Activated CD4-positive, alpha-beta memory T cell treated with anti-CD3 and anti-CD28 coated beads for 36 hours (primary cell): Measurements from ENCODE around the gene ZNF319. TPM values are rescaled to one million over a fixed set of nuclear protein-coding genes. Genes with fewer than 3 reads are reported as not detected.

Experiments
- CTCF ChIA-PET: fragments of 350-600 bp; sonication (Branson Sonifier 250); formaldehyde crosslinking; loops from one replicate; lab custom pipeline; 2021; ENCODE audit warnings: antibody characterized with exemption, inconsistent platforms; lab: Charles Lee
- POLR2A ChIA-PET: fragments of 350-600 bp; sonication (Branson Sonifier 250); formaldehyde crosslinking; loops from one replicate; lab custom pipeline; 2021; ENCODE audit warnings: antibody characterized with exemption; lab: Charles Lee
- DNase-seq: peaks from one replicate; pipeline ENCODE4 v3.0.0-alpha.2; 2020
- H3K27ac Mint-ChIP-seq: one replicate; pipeline ENCODE4 v1.8.0; 2021; ENCODE audit warnings: mixed read lengths
- H3K27me3 Mint-ChIP-seq: one replicate; pipeline ENCODE4 v1.8.0; 2021; ENCODE audit warnings: mixed read lengths
- H3K36me3 Mint-ChIP-seq: one replicate; pipeline ENCODE4 v1.8.0; 2021; ENCODE audit warnings: mixed read lengths
- H3K4me1 Mint-ChIP-seq: one replicate; pipeline ENCODE4 v1.8.0; 2021; ENCODE audit warnings: low read depth, mixed read lengths
- H3K4me3 Mint-ChIP-seq: one replicate; pipeline ENCODE4 v1.8.0; 2021; ENCODE audit warnings: mild to moderate bottlenecking, mixed read lengths
- H3K9me3 Mint-ChIP-seq: one replicate; pipeline ENCODE4 v1.8.0; 2021; ENCODE audit warnings: mixed read lengths
- intact Hi-C: fragments of 100-400 bp; cut with micrococcal nuclease; formaldehyde crosslinking; loops from one replicate; pipeline ENCODE4 v1.15.1; 2023
- total RNA-seq, 2 experiments: library from RNA; stranded (reverse); gene quantifications; one replicate each; pipeline ENCODE4 v1.2.3, GENCODE V29; 2021

The ZNF319 gene
- total RNA-seq, 2 experiments from 2014 or later = 6.5 to 8.1 TPM

- POLR2A ChIA-PET = no interaction called here
These were observed 46.6 kb downstream of the ZNF319 start for GRCh38 chr16:57953857-57954256.

GRCh38 chr16:57952909-57953308 lies 47.6 kb downstream of the ZNF319 start:
- DNase-seq = no peak
- ChIA-PET POLR2A (no interaction called here), CTCF (no interaction called here)
- no peaks in the 10 kb centered on the region for H3K36me3 Mint-ChIP-seq
- no peak overlapping the region for H3K4me3 Mint-ChIP-seq
- no peaks in the 10 kb centered on the region for H3K4me1 Mint-ChIP-seq
- no peaks in the 10 kb centered on the region for H3K9me3 Mint-ChIP-seq
- H3K27ac Mint-ChIP-seq = no peak overlapping the region
- H3K27me3 Mint-ChIP-seq = no peaks in the 10 kb centered on the region
- intact Hi-C loops = no loop called here

More at GRCh38 chr16:57953857-57954256, 46.6 kb downstream of the ZNF319 start:
- H3K27ac Mint-ChIP-seq = no peak overlapping the region
- H3K36me3 Mint-ChIP-seq = no peaks in the 10 kb centered on the region
- DNase-seq = no peak
- H3K4me1 Mint-ChIP-seq = no peaks in the 10 kb centered on the region
- intact Hi-C loops = no loop called here
- no peaks in the 10 kb centered on the region for H3K27me3 Mint-ChIP-seq
- CTCF ChIA-PET = no interaction called here
- no peak overlapping the region for H3K4me3 Mint-ChIP-seq
- H3K9me3 Mint-ChIP-seq = no peaks in the 10 kb centered on the region

DNA sequence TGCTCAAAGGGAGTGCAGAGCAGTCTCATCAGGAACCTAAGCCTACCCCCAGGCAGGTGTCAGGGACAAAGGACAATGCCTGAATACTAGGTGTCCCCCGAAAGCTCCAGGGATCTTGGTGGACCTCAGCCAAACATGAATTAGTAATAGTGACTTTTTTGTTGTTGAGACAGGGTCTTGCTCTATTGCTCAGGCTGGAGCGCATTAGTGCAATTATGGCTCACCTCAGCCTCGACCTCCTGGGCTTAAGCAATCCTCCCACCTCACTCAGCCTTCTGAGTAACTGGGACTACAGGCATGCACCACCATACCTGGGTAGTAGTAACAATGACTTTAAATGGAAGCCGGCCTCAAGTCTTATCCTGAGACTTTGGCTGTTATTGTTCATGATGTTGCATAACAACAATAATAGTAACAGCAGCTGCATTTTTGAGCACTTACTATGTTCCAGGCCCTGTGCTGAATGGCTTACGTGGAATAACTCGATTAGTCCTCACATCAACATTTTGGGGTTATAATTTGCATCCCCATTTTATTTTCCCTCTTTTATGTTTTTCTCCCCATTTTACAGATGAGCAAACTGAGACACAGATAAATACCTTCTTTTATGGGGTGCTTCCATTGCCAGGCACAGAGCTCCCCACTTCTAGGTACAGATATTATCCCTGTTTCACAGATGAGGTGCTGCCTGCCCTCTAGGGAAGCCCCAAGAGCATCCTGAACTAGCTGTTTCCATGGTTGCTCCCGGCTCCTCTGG lies 49.1 kb downstream of the ZNF319 start:
- Mint-ChIP-seq H3K27ac (no peak overlapping the region), H3K4me1 (no peaks in the 10 kb centered on the region), H3K4me3 (no peak overlapping the region), H3K9me3 (no peaks in the 10 kb centered on the region), H3K27me3 (no peaks in the 10 kb centered on the region), H3K36me3 (no peaks in the 10 kb centered on the region)
- CTCF ChIA-PET = no interaction called here
- intact Hi-C loops = no loop called here
- POLR2A ChIA-PET = no interaction called here
- DNase-seq = no peak

GRCh38 chr16:57950382-57950781 lies 50.1 kb downstream of the ZNF319 start:
- ChIA-PET POLR2A (no interaction called here), CTCF (no interaction called here)
- no peaks in the 10 kb centered on the region for H3K4me1 Mint-ChIP-seq
- H3K36me3 Mint-ChIP-seq = no peaks in the 10 kb centered on the region
- no peak overlapping the region for H3K4me3 Mint-ChIP-seq
- DNase-seq = no peak
- no peaks in the 10 kb centered on the region for H3K9me3 Mint-ChIP-seq
- no peak overlapping the region for H3K27ac Mint-ChIP-seq
- intact Hi-C loops = no loop called here
- no peaks in the 10 kb centered on the region for H3K27me3 Mint-ChIP-seq

- Mint-ChIP-seq H3K9me3 (no peaks in the 10 kb centered on the region), H3K27ac (no peak overlapping the region), H3K27me3 (no peaks in the 10 kb centered on the region), H3K4me3 (no peak overlapping the region), H3K36me3 (no peaks in the 10 kb centered on the region), H3K4me1 (no peaks in the 10 kb centered on the region)
- ChIA-PET POLR2A (no interaction called here), CTCF (no interaction called here)
- intact Hi-C loops = no loop called here
- DNase-seq = no peak
These were observed 50.8 kb downstream of the ZNF319 start for GRCh38 chr16:57949595-57950238.

DNA sequence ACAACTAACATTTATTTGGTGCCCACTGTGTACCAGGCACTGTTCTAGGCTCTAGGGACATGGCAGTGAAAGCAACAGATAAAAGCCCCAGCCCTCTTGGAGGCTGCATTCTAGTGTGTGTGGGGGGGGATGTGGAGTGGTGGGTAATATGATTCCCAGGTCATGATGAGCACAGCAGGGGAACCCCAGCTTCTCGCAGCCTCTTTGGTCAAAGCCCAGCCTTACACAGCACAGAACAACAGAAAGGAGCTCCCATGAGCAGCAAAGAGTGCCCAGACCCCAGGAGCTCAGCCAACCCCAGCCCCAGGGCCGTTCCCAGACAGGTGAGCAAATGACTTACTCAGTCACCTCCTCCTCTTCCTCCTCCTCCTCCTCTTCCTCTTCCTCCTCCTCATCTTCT lies 51.5 kb downstream of the ZNF319 start:
- Mint-ChIP-seq H3K36me3 (no peaks in the 10 kb centered on the region), H3K27ac (no peak overlapping the region), H3K4me1 (no peaks in the 10 kb centered on the region), H3K27me3 (no peaks in the 10 kb centered on the region), H3K4me3 (no peak overlapping the region), H3K9me3 (no peaks in the 10 kb centered on the region)
- intact Hi-C loops = no loop called here
- ChIA-PET POLR2A (no interaction called here), CTCF (no interaction called here)
- DNase-seq = no peak

DNA sequence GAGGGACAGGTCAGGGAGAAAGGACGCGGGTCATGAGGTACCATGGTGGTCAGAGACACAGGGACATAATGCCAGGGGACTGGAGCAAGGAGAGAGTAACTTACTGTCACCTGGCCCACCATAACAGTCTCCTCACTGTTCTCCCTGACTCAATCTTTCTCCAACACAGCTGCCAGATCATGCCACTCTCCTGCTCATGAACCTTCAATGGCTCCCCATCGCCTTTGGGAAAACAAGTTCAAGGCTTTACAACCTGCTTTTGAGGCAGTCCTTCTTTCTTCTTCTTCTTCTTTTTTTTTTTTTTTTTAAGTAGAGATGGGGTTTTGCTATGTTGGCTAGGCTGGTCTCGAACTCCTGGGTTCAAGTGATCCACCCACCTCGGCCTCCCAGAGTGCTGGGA lies 52.4 kb downstream of the ZNF319 start:
- POLR2A ChIA-PET = no interaction called here

DNA sequence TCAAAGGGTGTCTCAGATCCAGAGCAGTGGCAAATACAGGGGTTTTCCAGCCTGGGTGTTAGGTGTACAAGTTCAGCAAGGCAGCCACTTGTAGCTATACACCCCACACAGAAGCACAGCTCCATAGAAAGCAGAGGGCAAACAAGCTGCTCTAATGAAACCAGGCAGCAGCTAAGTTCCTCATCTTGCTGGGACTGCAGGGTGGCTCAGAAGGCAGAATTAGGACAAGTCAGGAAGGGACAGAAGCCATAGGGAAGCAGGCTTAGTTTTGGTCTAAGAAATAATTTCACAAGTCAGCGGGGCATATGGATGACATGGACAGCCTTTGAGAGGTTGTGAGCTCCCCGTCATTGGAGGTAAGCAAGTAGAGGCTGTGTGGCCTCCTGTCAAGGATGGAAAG lies 53.2 kb downstream of the ZNF319 start:
- no peaks in the 10 kb centered on the region for H3K27me3 Mint-ChIP-seq

More for the DNA sequence above, 52.4 kb downstream of the ZNF319 start:
- no peak for DNase-seq
- intact Hi-C loops = no loop called here
- no peaks in the 10 kb centered on the region for H3K36me3 Mint-ChIP-seq
- CTCF ChIA-PET = no interaction called here
- H3K27me3 Mint-ChIP-seq = no peaks in the 10 kb centered on the region
- no peaks in the 10 kb centered on the region for H3K4me1 Mint-ChIP-seq
- H3K27ac Mint-ChIP-seq = no peak overlapping the region
- H3K9me3 Mint-ChIP-seq = no peaks in the 10 kb centered on the region
- H3K4me3 Mint-ChIP-seq = no peak overlapping the region

GRCh38 chr16:57946181-57946801 lies 54.2 kb downstream of the ZNF319 start:
- intact Hi-C loops = no loop called here
- no peaks in the 10 kb centered on the region for H3K27me3 Mint-ChIP-seq
- ChIA-PET CTCF (no interaction called here), POLR2A (no interaction called here)
- DNase-seq = no peak
- H3K27ac Mint-ChIP-seq = no peak overlapping the region
- no peaks in the 10 kb centered on the region for H3K4me1 Mint-ChIP-seq
- H3K4me3 Mint-ChIP-seq = no peak overlapping the region
- H3K36me3 Mint-ChIP-seq = no peaks in the 10 kb centered on the region
- no peaks in the 10 kb centered on the region for H3K9me3 Mint-ChIP-seq

More for the DNA sequence above, 53.2 kb downstream of the ZNF319 start:
- no peak overlapping the region for H3K4me3 Mint-ChIP-seq
- no peaks in the 10 kb centered on the region for H3K4me1 Mint-ChIP-seq
- intact Hi-C loops = no loop called here
- no peaks in the 10 kb centered on the region for H3K9me3 Mint-ChIP-seq
- no peak overlapping the region for H3K27ac Mint-ChIP-seq
- no peak for DNase-seq
- POLR2A ChIA-PET = no interaction called here
- CTCF ChIA-PET = no interaction called here
- H3K36me3 Mint-ChIP-seq = no peaks in the 10 kb centered on the region

GRCh38 chr16:57945740-57946138 lies 54.7 kb downstream of the ZNF319 start:
- H3K4me1 Mint-ChIP-seq = no peaks in the 10 kb centered on the region
- POLR2A ChIA-PET = no interaction called here
- intact Hi-C loops = no loop called here
- no peak for DNase-seq
- H3K9me3 Mint-ChIP-seq = no peaks in the 10 kb centered on the region
- H3K27ac Mint-ChIP-seq = no peak overlapping the region
- CTCF ChIA-PET = no interaction called here
- H3K36me3 Mint-ChIP-seq = no peaks in the 10 kb centered on the region
- no peaks in the 10 kb centered on the region for H3K27me3 Mint-ChIP-seq
- no peak overlapping the region for H3K4me3 Mint-ChIP-seq

- POLR2A ChIA-PET = no interaction called here
- Mint-ChIP-seq H3K36me3 (no peaks in the 10 kb centered on the region), H3K4me1 (no peaks in the 10 kb centered on the region), H3K9me3 (no peaks in the 10 kb centered on the region), H3K4me3 (no peak overlapping the region), H3K27me3 (no peaks in the 10 kb centered on the region), H3K27ac (no peak overlapping the region)
- intact Hi-C loops = no loop called here
- CTCF ChIA-PET = no interaction called here
- no peak for DNase-seq
These were observed 55.3 kb downstream of the ZNF319 start for GRCh38 chr16:57944970-57945739.
